HG02943 (cell line): Measurements from ENCODE around the gene FUT1.
"Not testable (repeated sequence)": the region's sequence is repeated elsewhere in the genome, so short reads cannot be mapped to it uniquely, and the experiment has no call there.

Source experiments
- ATAC-seq: cut with Tn5 transposase; IDR thresholded peaks from one replicate; pipeline ENCODE4 v1.9.1; 2021; ENCODE audit warnings: mild to moderate bottlenecking, low read depth, moderate library complexity; ENCODE audit not compliant: unreplicated experiment

The FUT1 gene

DNA sequence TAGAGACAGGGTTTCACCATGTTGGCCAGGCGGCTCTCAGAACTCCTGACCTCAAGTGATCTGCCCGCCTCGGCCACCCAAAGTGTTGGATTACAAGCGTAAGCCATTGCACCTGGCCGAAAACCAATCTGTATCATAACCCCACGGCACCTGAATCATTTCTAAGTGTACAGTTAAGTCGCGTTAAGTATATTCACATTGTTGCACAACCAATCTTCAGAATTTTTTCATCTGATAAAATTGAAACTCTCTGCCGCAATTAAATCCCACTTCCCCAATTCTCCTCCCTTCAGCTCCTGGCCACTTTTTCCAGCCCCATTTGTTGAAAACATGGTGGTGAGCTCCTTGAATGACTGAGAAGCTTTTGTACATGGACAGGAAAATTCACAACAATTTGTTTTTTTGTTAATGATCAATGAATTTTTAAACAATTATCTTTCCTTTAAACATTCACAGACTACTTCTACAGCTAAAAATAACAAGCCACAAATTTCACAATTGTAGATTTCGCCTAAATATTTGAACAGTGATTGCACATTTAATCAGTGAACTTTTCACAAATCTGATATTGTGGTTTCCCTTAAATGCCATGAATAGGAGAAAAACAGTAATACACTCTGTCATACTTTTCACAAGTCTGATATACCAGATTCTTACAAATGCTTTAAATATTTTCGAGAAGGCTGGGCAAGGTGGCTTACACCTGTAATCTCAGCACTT is 16.7 kb upstream of the FUT1 start:
- ATAC-seq = no peak

DNA sequence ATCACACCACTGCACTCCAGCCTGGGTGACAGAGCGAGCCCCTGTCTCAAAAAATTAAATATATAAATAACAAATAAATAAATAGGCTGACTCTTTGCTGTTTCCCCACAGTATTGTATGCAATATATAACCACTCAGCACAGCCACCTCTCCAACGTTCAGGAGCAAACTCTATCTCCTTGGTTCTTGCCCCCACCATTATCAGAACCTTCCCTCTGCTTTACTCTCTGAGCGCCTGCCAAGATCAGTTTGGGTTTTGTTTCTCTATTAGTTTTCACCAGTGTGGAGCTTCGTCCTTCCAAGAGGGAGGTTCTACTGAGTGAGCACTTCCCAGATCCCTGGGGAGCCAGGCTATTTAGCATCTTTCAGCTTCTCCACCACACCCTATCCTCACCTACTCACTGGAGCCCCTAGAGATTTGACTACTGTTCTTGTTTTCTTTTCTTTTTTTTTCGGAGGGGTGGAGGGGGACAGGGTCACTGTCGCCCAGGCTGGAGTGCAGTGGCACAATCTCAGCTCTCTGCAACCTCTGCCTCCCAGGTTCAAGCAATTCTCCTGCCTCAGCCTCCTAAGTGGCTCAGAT is 15.8 kb upstream of the FUT1 start:
- not testable (repeated sequence) for ATAC-seq

DNA sequence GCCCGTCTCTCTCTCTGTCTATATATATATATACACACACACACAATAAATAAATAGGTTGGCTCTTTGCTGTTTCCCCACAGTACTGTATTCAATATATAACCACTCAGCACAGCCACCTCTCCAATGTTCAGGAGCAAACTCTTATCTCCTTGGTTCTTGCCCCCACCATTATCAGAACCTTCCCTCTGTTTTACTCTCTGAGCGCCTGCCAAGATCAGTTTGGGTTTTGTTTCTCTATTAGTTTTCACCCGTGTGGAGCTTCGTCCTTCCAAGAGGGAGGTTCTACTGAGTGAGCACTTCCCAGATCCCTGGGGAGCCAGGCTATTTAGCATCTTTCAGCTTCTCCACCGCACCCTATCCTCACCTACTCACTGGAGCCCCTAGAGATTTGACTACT is 13.4 kb upstream of the FUT1 start:
- ATAC-seq = not testable (repeated sequence)

DNA sequence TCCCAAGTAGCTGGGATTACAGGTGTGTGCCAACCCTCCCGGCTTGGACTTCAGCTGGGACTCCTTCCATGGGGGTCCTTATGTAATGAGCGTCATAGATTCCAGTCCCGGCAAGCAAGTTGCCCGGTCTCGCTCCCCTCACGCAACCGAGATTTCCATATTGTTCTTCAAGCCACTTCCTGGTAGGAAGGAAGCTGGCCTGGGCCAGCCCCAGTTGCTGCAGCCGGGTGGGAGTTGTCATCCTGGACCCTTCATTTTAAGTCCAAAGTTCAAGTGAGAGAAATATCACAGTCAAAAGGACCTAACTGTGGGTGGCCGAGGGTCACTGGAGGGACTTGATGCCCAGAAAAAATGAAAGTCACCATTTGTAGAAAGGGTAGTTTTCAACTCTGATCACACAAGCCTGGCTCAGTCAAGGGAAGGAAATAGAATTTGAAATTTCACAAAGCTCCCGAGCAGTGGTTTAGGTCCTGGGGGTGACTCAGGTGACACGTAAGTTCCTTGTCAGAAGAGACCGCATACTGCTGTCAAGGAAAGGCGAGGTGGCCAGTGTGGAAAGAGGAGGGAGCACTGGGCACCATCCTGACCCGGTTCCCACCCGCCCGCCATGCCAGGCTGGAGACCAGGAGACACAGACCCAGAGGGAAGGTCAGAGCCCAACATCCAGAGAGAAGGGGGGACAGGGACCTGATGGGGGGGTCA is 8.2 kb upstream of the FUT1 start:
- ATAC-seq = no peak

DNA sequence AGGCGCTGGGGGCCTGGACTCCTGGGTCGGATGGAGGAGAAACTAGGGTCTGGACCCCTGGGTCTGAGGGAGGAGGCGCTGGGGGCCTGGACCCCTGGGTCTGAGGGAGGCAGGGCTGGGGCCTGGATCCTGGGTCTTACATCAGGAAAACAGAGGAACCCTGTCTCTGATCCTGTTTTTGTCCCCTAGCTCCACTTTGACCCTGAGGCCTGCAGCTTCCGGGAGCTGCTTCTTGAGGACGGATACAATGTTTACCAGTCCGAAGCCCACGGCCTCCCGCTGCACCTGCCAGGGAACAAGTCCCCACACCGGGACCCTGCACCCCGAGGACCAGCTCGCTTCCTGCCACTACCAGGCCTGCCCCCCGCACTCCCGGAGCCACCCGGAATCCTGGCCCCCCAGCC is 5.3 kb upstream of the FUT1 start:
- no peak for ATAC-seq

DNA sequence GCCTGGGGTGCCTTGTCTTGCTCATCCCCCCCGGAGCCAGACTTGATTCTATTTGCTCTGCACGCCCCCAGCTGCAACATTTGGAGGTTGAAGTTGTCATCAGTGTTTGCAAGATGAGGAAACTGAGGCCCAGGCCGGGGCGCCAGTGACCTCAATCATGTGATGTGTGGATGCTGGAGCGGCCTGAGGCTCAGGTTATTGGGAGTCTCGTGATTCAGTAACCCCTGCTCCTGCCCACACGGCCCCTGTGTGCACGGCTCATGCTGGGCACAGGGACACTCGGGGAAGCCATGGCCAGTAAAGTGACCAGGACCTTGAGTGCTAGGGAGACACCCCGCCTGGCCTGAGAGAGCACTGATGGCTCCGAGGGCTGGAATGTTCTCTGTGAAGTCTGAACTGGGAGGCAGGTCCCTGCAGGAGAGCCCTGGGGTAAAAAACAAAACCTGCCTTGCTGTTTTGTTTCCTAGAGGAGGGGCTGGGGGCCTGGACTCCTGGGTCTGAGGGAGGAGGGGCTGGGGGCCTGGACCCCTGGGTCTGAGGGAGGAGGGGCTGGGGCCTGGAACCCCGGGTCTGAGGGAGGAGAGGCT is 4.7 kb upstream of the FUT1 start:
- no peak for ATAC-seq

DNA sequence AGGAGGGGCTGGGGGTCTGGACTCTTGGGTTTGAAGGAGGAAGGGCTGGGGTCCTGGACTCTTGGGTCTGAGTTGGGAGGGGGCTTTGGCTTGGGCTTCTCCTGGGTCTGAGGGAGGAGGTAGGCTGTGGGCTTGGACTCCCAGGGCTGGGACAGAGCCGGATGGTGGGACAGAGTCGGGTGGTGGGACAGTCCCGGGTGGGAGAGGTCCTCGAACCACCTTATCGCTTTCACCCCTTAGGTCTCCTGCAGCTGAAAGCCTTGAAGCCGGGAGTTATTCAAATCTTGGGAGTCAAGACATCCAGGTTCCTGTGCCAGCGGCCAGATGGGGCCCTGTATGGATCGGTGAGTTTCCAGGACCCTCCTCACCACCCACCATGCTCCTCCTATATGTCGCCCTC is 4.2 kb upstream of the FUT1 start:
- ATAC-seq = no peak

DNA sequence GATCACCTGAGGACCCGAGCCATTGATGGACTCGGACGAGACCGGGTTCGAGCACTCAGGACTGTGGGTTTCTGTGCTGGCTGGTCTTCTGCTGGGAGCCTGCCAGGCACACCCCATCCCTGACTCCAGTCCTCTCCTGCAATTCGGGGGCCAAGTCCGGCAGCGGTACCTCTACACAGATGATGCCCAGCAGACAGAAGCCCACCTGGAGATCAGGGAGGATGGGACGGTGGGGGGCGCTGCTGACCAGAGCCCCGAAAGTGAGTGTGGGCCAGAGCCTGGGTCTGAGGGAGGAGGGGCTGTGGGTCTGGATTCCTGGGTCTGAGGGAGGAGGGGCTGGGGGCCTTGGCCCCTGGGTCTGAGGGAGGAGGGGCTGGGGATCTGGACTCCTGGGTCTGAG is 3.8 kb upstream of the FUT1 start:
- ATAC-seq = no peak

DNA sequence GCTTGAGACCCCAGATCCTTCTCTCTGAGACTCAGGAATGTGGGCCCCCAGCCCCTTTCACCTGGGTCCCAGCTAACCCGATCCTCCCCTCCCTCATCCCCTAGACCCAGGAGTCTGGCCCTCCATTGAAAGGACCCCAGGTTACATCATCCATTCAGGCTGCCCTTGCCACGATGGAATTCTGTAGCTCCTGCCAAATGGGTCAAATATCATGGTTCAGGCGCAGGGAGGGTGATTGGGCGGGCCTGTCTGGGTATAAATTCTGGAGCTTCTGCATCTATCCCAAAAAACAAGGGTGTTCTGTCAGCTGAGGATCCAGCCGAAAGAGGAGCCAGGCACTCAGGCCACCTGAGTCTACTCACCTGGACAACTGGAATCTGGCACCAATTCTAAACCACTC is 3.3 kb upstream of the FUT1 start:
- no peak for ATAC-seq

DNA sequence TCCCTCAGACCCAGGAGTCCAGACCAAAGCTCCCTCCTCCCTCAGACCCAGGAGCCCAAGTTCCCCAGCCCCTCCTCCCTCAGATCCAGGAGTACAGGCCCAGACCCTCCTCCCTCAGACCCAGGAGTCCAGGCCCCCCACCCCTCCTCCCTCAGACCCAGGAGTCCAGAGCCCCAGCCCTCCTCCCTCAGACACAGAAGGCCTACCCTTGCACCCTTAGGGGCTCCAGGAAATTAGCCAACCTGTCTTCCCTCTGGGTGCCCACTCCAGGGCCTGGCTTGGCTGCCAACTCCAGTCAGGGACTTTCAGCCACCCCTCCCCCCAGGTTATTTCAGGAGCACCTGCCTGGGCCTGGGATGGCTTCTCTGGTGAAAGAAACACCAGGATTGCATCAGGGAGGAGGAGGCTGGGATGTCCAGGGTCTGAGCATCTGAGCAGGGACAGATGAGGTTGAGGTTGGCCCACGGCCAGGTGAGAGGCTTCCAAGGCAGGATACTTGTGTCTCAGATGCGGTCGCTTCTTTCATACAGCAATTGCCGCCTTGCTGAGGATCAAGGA is 2.7 kb upstream of the FUT1 start, which contains the start of gene FGF21:
TSS of gene FGF21 (plus strand) at position 441 of the 558 bp plus-strand sequence. CDS start 713 bp downstream, outside the sequence.
- ATAC-seq = no peak

DNA sequence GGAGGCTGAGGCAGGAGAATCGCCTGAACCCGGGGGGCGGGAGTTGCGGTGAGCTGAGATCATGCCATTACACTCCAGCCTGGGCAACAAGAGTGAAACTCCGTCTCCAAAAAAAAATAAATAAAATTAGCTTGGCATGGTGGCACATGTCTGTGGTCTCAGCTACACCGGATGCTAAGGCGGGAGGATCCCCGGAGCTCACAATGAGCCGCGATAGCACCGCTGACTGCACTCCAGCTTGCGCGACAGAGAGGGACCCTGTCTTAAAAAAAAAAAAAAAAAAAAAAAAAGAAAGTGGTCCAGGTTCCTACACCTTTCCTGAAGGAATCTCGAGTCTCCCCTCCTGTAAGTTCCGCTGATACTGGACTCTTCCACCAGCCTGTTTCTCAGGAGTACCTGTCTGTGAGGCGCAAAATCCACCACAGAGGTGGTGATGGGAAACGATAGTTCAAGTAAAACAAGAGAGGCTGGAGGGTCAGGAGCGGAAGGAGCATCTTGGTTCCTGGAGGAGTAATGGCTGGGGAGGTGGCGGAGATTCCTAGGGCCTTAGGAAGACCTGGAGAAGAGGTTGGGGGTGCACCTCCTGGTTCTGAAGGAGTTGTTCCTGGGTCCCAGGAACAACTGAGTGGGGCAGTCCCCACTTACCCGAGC is 471 bp downstream of the FUT1 start:
- ATAC-seq = no peak

DNA sequence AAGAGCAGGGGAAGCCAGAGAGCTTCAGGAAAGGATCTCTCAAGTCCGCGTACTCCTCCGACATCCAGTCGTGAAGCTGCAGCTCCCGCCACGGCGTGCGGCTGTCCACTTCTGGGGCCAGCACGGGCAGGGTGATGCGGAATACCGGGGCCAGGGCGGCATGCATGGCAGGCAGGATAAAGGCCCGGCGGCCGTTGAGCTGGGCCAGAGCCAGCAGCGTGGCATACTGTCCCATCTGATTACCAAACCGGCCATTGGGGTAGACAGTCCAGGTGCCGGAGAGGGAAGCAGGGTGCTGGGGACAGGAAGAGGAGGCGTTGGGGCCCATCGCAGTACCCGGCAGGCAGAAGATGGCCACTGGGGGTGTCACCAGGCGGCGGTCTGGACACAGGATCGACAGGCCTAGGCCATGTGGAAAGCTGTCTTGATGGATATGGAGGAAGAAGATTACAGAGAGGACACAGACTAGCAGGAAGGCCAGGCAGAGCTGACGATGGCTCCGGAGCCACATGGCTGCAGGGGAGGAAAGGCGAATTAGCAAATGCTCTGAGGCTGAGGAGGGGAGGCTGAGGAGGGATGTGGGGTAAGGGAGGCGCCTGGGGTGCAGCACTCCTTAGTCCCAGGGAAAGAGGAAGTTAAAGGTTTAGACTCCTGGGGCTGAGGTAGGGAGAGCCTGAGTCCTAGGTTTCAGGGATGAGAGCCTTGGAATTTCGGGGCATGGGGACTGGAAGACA is 1.5 kb downstream of the FUT1 start:
- no peak for ATAC-seq

DNA sequence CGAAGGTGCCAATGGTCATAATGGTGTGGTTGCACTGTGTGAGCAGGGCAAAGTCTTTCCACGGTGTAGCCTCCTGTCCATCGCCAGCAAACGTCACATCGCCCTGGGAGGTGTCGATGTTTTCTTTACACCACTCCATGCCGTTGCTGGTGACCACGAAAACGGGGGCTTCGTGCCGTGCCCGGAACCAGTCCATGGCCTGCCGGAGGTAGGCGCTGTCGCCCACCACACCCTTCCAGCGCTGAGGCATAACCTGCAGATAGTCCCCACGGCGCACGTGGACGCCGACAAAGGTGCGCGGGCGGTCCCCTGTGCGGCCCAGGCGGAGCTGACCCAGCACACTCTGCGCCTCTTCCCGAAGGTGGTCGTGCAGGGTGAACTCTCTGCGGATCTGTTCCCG is 2.1 kb downstream of the FUT1 start:
- ATAC-seq = no peak

DNA sequence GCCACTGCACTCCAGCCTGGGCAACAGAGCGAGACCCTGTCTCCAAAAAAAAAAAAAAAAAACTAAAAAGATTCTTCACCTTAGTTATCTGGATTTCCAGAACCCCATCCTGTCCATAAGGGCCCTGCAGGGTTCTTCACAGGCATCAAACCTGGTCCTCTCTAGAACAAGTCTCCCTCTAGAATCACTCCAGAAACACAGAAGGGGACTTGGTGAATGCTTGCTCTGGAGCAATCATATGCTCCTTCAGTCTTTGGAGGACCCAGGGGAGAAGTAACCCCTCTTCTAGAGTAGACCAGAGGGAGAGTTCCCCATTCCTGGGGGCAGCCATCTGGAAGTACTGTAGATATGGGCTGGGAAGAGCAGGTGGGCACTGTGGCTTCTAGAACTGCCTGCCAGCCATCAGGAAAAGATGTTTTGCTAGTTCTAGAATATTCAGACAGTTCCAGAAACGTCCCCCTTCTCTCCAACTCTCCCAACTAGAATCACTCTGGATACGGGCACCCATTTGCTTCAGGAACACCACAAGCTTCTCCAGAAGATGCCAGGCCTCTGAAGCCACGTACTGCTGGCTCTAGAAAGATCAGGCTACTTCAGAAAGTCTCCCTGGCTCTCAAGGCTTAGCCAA is 2.8 kb downstream of the FUT1 start:
- ATAC-seq = no peak

DNA sequence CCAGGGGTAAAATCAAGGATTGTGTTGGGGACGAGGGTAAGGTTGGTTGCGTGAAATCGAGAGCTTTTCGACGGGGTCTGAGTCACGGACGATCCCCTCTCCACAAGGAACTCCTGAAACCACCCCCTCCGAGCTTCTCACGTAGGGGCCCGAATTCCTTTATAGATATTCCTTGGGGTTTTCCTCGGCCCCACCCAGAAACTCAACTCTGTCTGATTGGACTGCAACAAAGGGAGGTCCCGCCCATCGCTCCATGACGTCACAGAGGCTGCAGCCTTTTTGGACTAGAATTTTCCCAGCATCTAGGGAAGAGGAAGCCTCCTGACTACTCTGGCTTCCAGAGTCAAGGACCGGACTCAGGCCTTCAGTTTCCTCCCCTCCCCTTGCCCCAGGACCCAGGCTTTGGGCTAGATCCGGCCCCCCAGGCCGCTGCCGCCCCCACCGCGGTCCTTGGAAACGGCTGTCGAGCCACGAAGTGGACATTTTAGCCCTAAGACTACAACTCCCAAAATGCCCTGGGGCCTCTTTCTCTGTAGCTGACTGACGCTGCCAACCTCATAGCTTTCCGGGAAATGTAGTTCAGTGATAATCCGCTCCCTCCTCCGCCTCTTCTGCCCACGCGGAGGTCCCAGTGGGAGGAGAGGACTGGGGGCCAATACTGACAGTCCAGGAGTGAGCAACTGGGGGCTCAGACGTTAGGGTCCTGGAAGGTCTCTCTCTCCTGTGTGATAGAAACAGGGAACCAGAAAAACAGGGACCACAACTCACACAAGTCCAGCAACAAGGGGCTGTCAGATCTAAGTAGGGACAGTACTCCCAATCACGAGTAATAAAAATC is 5.5 kb downstream of the FUT1 start, which contains the start of gene IZUMO1:
TSS of gene IZUMO1 (minus strand) at position 172 of the 838 bp plus-strand sequence. CDS start 1,050 bp downstream, outside the sequence.
- no peak for ATAC-seq

DNA sequence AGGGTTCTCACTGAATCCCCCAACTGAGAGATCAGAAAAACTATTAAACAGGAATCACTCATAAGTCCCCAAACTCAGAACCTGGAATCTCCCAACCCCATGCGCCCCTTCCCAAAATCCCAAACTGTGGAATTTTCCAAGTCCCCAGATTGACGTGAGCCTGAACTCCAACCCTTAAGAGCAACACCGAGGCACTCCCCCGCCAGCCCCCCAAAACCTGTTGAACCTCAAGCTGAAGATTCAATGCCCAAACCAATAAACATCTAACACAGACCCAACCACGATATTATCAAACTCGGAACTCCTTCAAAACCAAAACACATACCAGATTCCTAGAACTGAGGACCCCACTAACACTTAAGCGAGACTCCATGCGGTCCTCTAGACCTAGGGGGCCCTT is 6.3 kb downstream of the FUT1 start:
- no peak for ATAC-seq

DNA sequence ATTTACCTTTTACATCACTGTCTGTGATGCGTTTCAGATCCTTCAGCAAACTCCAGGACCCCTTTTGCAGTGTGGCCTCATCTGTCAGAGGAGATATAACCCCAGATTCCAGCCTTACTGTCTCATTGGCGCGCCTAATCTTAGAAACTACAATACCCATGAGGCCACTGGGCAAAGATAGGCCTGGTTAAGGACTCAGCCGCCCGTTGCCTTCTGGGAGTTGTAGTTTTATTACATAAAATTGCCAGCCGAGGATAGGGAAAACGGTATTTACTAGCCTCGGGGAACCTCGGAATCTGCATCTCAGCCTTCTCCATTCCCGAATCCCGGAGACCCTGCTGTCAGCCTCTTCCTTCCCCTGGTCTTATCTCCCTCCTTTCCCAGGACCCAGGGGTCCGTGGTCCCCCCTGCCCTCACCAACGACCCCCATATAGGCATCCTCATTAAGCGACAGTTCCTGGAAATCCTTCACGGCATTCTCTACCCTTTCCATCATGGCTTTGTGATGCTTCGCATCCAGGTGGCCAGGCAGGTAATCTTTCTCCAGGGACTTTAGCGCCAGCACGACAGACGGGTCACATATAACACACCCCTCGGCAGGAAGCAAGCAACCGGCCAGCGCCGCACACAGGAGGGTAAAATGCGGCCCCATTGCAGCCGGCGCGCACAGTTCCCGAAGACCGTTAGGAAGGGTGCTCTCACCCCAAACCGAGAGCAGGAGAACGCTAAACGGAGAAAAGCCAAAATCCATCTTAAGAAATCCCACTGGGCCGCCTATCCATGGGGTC is 7.0 kb downstream of the FUT1 start:
- no peak for ATAC-seq

DNA sequence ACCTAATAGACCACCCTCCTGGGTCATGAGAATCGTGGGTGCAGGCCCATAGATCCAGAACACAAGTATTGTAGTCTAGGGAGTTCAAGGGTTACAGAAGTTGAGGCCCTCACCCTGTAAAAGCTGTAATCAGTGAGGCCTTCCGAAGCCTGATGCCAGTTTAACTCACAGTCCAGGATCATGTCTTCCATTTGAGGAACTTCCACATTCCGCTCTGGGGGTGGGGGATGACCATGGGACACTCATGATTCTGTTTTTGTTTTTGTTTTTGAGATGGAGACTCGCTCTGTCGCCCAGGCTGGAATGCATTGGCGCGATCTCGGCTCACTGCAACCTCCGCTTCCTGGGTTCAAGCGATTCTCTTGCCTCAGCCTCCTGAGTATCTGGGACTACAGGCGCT is 10.3 kb downstream of the FUT1 start:
- ATAC-seq = no peak
